Transverse colon (tissue), 4 donors: Measurements from ENCODE around the gene PRKCH. TPM values are rescaled to one million over a fixed set of nuclear protein-coding genes. Genes with fewer than 3 reads are reported as not detected.

Experiments
- DNase-seq: peaks from one replicate; pipeline ENCODE4 v3.0.0-alpha.2; 2019
- H3K27ac ChIP-seq, 4 donors: fragments of 200-600 bp; sonication (generic); 2 replicates each; pipeline ENCODE4 v1.5.1; 2016 to 2018; ENCODE audit warnings: inconsistent platforms in 4 of 4
- H3K27me3 ChIP-seq: fragments of 200-600 bp; sonication (generic); 2 replicates; pipeline ENCODE4 v1.5.1; 2017; ENCODE audit warnings: inconsistent platforms
- H3K36me3 ChIP-seq, 4 donors: fragments of 200-600 bp; sonication (generic); 2 replicates each; pipeline ENCODE4 v1.5.1; 2017 to 2019; ENCODE audit warnings: inconsistent platforms in 4 of 4
- H3K4me1 ChIP-seq, 4 donors: fragments of 200-600 bp; sonication (generic); 2 replicates each; pipeline ENCODE4 v1.5.1; 2017 to 2020; ENCODE audit warnings: inconsistent platforms in 4 of 4
- H3K4me3 ChIP-seq, 4 donors: fragments of 200-600 bp; sonication (generic); 1 replicate in 1 of 4; 2 replicates in 3 of 4; pipeline versions ENCODE4 v1.5.1 to v1.6.1; 2017 to 2019; ENCODE audit warnings: inconsistent platforms in 4 of 4
- H3K9me3 ChIP-seq, 2 donors: fragments of 200-600 bp; sonication (generic); 2 replicates each; pipeline ENCODE4 v1.5.1; 2017 to 2019; ENCODE audit warnings: inconsistent platforms in 2 of 2
- EP300 ChIP-seq: sonication (generic); formaldehyde crosslinking; IDR thresholded peaks from one replicate; pipeline ENCODE4 v1.6.1; 2017; ENCODE audit warnings: antibody characterized with exemption, low read depth
- POLR2A ChIP-seq: fragments of 450-650 bp; IDR thresholded peaks from one replicate; pipeline ENCODE4 v1.6.1; 2016; ENCODE audit warnings: antibody characterized with exemption, mild to moderate bottlenecking, moderate library complexity
- POLR2AphosphoS5 ChIP-seq, 3 donors: sonication (generic); formaldehyde crosslinking; IDR thresholded peaks; one replicate each; pipeline ENCODE4 v1.6.1; 2016; ENCODE audit warnings: antibody characterized with exemption in 3 of 3
- WGBS, 2 donors: methylation state at CpG; one replicate each; pipeline ENCODE4 v1.1.5; 2018; ENCODE audit warnings: low coverage in 1 of 2; 5-methylcytosine and 5-hydroxymethylcytosine counted together
- in situ Hi-C, 4 donors: fragments of 200-750 bp; cut with MboI; loops; one replicate each; pipeline versions ENCODE4 v1.15.0 to v1.15.1; 2017; ENCODE audit warnings: low sequenced_read_pairs in 3 of 4, low pct_ligation_motif_present in 1 of 4, low pct_unique_long_range_greater_than_20kb in 1 of 4
- intact Hi-C: fragments of 100-400 bp; cut with DNase I; formaldehyde crosslinking; loops from one replicate; pipeline ENCODE4 v1.15.1; 2023; ENCODE audit warnings: low total_unique reads
- total RNA-seq, 4 donors: library from RNA; depleted of rRNA; stranded (reverse); fragments of >200 nt; gene quantifications; one replicate each; pipeline ENCODE4 v1.1.0, GENCODE V29; 2016
- TF ChIP-seq, protein P1 (sequence below), 5 experiments: fragments of 200-600 bp in 3 of 5; fragments of 450-650 bp in 2 of 5; sonication (generic) in 3 of 5; IDR thresholded peaks; 1 replicate in 2 of 5; 2 replicates in 3 of 5; pipeline ENCODE4 v1.5.1; 2016 to 2017; ENCODE audit warnings: antibody characterized with exemption in 5 of 5, inconsistent platforms in 3 of 5, mild to moderate bottlenecking in 2 of 5, moderate library complexity in 1 of 5

PRKCH gene
- total RNA-seq, 4 donors from 2014 or later, result 12.4 to 38.9 (median 27.0) TPM

DNA sequence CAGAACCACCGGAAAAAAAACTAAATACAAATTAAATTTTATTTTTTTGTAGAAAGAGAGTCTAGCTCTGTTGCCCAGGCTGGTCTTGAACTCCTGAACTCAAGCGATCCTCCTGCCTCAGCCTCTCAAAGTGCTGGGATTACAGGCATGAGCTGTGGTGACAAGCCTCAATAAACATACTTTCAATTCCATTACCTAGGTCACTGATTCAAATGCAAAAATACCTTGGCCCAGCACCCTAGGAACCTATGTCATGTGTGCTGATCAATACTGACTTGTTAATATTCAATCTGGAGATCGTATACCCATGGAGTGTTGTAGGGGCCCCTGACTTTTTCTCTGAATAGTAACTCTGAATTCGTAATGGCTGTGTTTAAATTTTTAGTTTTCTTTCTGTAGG lies 33.2 kb upstream of the PRKCH start:
- H3K9me3 ChIP-seq, result no peaks in the 10 kb centered on the region
- H3K27me3 ChIP-seq, result no peaks in the 10 kb centered on the region
- DNase-seq, result no peak
- intact Hi-C loops (no loop called here), in situ Hi-C loops (loop anchor here in 3 of 4 donors (25.0 kb wide), 2 partner anchors 449 to 549 kb away; no protein-coding TSS in a partner anchor)
- H3K27ac ChIP-seq, result no peak overlapping the region
- TF ChIP-seq POLR2A (no peak), EP300 (no peak), POLR2AphosphoS5 (IDR thresholded peaks at IDR 0.05) (no peak)
- TF ChIP-seq, protein P1, sequence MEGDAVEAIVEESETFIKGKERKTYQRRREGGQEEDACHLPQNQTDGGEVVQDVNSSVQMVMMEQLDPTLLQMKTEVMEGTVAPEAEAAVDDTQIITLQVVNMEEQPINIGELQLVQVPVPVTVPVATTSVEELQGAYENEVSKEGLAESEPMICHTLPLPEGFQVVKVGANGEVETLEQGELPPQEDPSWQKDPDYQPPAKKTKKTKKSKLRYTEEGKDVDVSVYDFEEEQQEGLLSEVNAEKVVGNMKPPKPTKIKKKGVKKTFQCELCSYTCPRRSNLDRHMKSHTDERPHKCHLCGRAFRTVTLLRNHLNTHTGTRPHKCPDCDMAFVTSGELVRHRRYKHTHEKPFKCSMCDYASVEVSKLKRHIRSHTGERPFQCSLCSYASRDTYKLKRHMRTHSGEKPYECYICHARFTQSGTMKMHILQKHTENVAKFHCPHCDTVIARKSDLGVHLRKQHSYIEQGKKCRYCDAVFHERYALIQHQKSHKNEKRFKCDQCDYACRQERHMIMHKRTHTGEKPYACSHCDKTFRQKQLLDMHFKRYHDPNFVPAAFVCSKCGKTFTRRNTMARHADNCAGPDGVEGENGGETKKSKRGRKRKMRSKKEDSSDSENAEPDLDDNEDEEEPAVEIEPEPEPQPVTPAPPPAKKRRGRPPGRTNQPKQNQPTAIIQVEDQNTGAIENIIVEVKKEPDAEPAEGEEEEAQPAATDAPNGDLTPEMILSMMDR (IDR thresholded peaks at IDR 0.05), result no peak
- no peak overlapping the region for H3K4me3 ChIP-seq
- peaks cover 0 to 34% (median 11%) of the 10 kb centered on the region in 4 donors for H3K4me1 ChIP-seq
- 79 to 87% methylated on average over 4 of the region's 4 CpGs for WGBS, 2 donors
- no peaks in the 10 kb centered on the region for H3K36me3 ChIP-seq

DNA sequence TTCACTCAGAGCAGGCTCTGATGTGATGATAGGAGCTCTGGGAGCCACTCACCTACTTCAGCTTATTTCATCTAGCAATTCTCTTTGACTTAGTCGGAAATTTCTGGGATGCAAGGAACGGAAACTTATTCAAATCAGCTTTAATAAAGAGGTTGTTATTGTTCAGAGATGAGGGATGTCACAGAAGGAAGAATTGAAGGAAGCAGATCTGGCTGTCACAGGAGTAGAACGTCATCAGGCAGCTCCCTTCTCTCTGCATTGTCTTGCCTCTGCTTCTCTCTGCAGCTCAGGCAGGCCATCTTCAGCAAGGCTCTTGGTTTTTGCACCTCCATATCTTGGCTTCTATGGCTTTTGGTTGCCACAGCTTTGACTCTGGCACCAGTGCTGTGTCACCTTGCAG lies 32.7 kb upstream of the PRKCH start:
- in situ Hi-C loops (loop anchor here in 3 of 4 donors (25.0 kb wide), 2 partner anchors 449 to 549 kb away; no protein-coding TSS in a partner anchor), intact Hi-C loops (no loop called here)
- 76 to 80% methylated on average over 3 of the region's 3 CpGs for WGBS, 2 donors

DNA sequence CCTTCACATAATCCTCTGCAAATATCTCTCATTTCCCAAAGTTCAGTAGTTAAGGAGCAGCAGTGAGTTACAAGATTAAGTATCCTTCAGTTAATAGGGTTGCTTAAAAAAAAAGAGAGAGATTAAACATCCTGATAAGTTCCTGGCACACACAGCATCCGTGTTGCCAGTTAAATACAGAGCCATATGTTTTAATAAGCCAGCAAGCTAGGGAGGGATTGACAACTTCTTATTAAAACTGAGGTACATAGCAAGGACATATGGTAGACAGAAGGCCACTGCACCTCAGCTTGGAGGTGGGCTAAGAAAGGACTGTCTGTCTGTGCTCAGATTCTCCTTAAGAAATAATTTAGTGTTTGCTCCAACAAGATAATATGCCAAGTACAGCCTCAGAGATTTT lies 30.7 kb upstream of the PRKCH start:
- Histone ChIP-seq H3K4me3 (no peak overlapping the region), H3K4me1 (peaks cover 0 to 11% (median 5%) of the 10 kb centered on the region in 4 donors), H3K27me3 (no peaks in the 10 kb centered on the region), H3K27ac (no peak overlapping the region), H3K9me3 (no peaks in the 10 kb centered on the region), H3K36me3 (no peaks in the 10 kb centered on the region)
- TF ChIP-seq, protein P1 (IDR thresholded peaks at IDR 0.05), result no peak
- TF ChIP-seq POLR2A, result no peak
- in situ Hi-C loops, result loop anchor here in 3 of 4 donors (10.0 to 25.0 kb wide), 3 partner anchors 164 to 547 kb away; no protein-coding TSS in a partner anchor
- WGBS, 2 donors, result 33 to 73% methylated on average over 1 of the region's 1 CpG
- DNase-seq, result no peak
- intact Hi-C loops, result no loop called here

More for the DNA sequence above, 32.7 kb upstream of the PRKCH start:
- Histone ChIP-seq H3K9me3 (no peaks in the 10 kb centered on the region), H3K4me3 (no peak overlapping the region), H3K4me1 (peaks cover 0 to 29% (median 11%) of the 10 kb centered on the region in 4 donors), H3K27me3 (no peaks in the 10 kb centered on the region), H3K36me3 (no peaks in the 10 kb centered on the region), H3K27ac (no peak overlapping the region)
- no peak for TF ChIP-seq EP300
- TF ChIP-seq, protein P1 (IDR thresholded peaks at IDR 0.05), result no peak
- no peak for TF ChIP-seq POLR2AphosphoS5 (IDR thresholded peaks at IDR 0.05)
- TF ChIP-seq POLR2A, result no peak
- no peak for DNase-seq

DNA sequence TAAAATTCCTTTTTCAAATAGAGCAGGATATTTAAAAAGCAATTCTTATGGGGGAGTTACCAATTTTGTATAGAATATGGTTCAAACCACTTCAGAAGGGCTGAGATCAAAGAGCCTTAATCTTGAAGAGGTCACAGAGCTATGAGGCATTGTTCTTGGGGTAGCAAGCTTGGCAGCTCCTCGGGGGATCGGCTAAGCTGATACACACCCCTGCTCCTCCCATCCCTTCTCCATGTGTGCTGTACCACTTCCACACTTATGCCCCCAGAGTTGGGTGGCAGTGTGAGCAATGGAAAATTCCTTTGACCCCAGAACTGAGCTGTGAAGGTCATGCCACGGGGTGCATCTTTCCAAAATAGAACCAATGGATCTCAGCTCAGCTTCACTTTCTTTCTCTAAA lies 25.2 kb upstream of the PRKCH start:
- Histone ChIP-seq H3K36me3 (no peaks in the 10 kb centered on the region), H3K4me1 (peaks cover 4 to 10% (median 7%) of the 10 kb centered on the region in 4 donors), H3K4me3 (no peak overlapping the region), H3K9me3 (no peaks in the 10 kb centered on the region), H3K27me3 (no peaks in the 10 kb centered on the region), H3K27ac (no peak overlapping the region)
- WGBS, 2 donors, result 29 to 42% methylated on average over 2 to 3 of the region's 3 CpGs
- TF ChIP-seq, protein P1 (IDR thresholded peaks at IDR 0.05), result no peak
- TF ChIP-seq POLR2A (no peak), EP300 (no peak), POLR2AphosphoS5 (IDR thresholded peaks at IDR 0.05) (no peak)
- no peak for DNase-seq
- intact Hi-C loops (no loop called here), in situ Hi-C loops (loop anchor here in 3 of 4 donors (10.0 to 25.0 kb wide), 3 partner anchors 159 to 541 kb away; no protein-coding TSS in a partner anchor)
